Mesenchymal stem cell (in vitro differentiated cells and primary cell): ENCODE measurements around the gene APBB1IP.

Experiments used
- DNase-seq: peaks from one replicate; pipeline ENCODE4 v3.0.0-alpha.2; 2013
- H2AFZ ChIP-seq: one replicate; pipeline ENCODE4 v1.6.1; 2013; ENCODE audit warnings: low read depth, mild to moderate bottlenecking, control low read depth, inconsistent platforms, low read length, moderate library complexity
- H2AK5ac ChIP-seq: 2 replicates; pipeline ENCODE4 v1.6.1; 2013; ENCODE audit warnings: low read length, moderate library complexity, mild to moderate bottlenecking, inconsistent platforms; ENCODE audit not compliant: severe bottlenecking
- H2BK120ac ChIP-seq: one replicate; pipeline ENCODE4 v1.6.1; 2013; ENCODE audit warnings: low read depth, mild to moderate bottlenecking, inconsistent platforms, low read length, moderate library complexity
- H2BK12ac ChIP-seq, 2 experiments: one replicate each; pipeline ENCODE4 v1.6.1; 2013; ENCODE audit warnings: inconsistent platforms in 2 of 2, low read length in 2 of 2, mild to moderate bottlenecking in 2 of 2, moderate library complexity in 2 of 2, control low read depth in 1 of 2
- H2BK15ac ChIP-seq: one replicate; pipeline ENCODE4 v1.6.1; 2013; ENCODE audit warnings: mild to moderate bottlenecking, low read depth, inconsistent platforms; ENCODE audit not compliant: poor library complexity, severe bottlenecking
- H2BK5ac ChIP-seq: 2 replicates; pipeline ENCODE4 v1.6.1; 2013; ENCODE audit warnings: low read depth, mild to moderate bottlenecking, low read length, control low read depth, inconsistent platforms; ENCODE audit not compliant: poor library complexity, severe bottlenecking
- H3K14ac ChIP-seq, 2 experiments: one replicate each; pipeline ENCODE4 v1.6.1; 2013; ENCODE audit warnings: inconsistent platforms in 2 of 2, low read length in 2 of 2, control low read depth in 1 of 2, mild to moderate bottlenecking in 1 of 2, moderate library complexity in 1 of 2
- H3K18ac ChIP-seq, 2 experiments: one replicate each; pipeline ENCODE4 v1.6.1; 2013; ENCODE audit warnings: inconsistent platforms in 2 of 2, low read length in 2 of 2, control low read depth in 1 of 2, low read depth in 1 of 2, mild to moderate bottlenecking in 1 of 2
- H3K23ac ChIP-seq, 2 experiments: one replicate each; pipeline ENCODE4 v1.6.1; 2013; ENCODE audit warnings: inconsistent platforms in 2 of 2, low read length in 2 of 2, mild to moderate bottlenecking in 2 of 2, moderate library complexity in 2 of 2, control low read depth in 1 of 2
- H3K27ac ChIP-seq: 2 replicates; pipeline ENCODE4 v1.5.1; 2013; ENCODE audit warnings: mild to moderate bottlenecking, moderate library complexity, low read length, control low read depth, inconsistent platforms; ENCODE audit not compliant: poor library complexity, severe bottlenecking
- H3K27me3 ChIP-seq, 2 experiments: 2 replicates each; pipeline versions ENCODE4 v1.6.1 to v1.7.0; 2013; ENCODE audit warnings: low read length in 2 of 2, mild to moderate bottlenecking in 2 of 2, moderate library complexity in 2 of 2, control low read depth in 1 of 2, inconsistent platforms in 1 of 2; ENCODE audit not compliant: control insufficient read depth in 1 of 2, insufficient read depth in 1 of 2
- H3K36me3 ChIP-seq, 2 experiments: 2 replicates each; pipeline versions ENCODE4 v1.6.1 to v1.7.0; 2013; ENCODE audit warnings: low read length in 2 of 2, control low read depth in 1 of 2, inconsistent platforms in 1 of 2, low read depth in 1 of 2, mild to moderate bottlenecking in 1 of 2; ENCODE audit not compliant: insufficient read depth in 2 of 2, control insufficient read depth in 1 of 2
- H3K4ac ChIP-seq, 2 experiments: one replicate each; pipeline ENCODE4 v1.6.1; 2013; ENCODE audit warnings: inconsistent platforms in 2 of 2, low read length in 2 of 2, mild to moderate bottlenecking in 2 of 2, moderate library complexity in 2 of 2, control low read depth in 1 of 2, low read depth in 1 of 2
- H3K4me1 ChIP-seq: 2 replicates; pipeline ENCODE4 v1.6.1; 2013; ENCODE audit warnings: low read depth, low read length, control low read depth; ENCODE audit not compliant: control insufficient read depth, insufficient read depth
- H3K4me2 ChIP-seq: 2 replicates; pipeline ENCODE4 v1.6.1; 2013; ENCODE audit warnings: low read length, mild to moderate bottlenecking, inconsistent platforms; ENCODE audit not compliant: poor library complexity, severe bottlenecking
- H3K4me3 ChIP-seq, 2 experiments: 2 replicates each; pipeline versions ENCODE4 v1.5.1 to v1.7.0; 2013; ENCODE audit warnings: low read length in 2 of 2, mild to moderate bottlenecking in 2 of 2, control low read depth in 1 of 2, low read depth in 1 of 2; ENCODE audit not compliant: insufficient read depth in 1 of 2
- H3K79me1 ChIP-seq: replicated peaks from 2 replicates; pipeline ENCODE4 v1.6.1; 2013; ENCODE audit warnings: mild to moderate bottlenecking, control low read depth, low read length, inconsistent platforms; ENCODE audit not compliant: poor library complexity, severe bottlenecking
- H3K9ac ChIP-seq: 2 replicates; pipeline ENCODE4 v1.7.0; 2013; ENCODE audit warnings: mild to moderate bottlenecking, low read length, moderate library complexity
- H3K9me3 ChIP-seq: 2 replicates; pipeline ENCODE4 v1.7.0; 2013; ENCODE audit warnings: mild to moderate bottlenecking, low read length; ENCODE audit not compliant: control insufficient read depth
- H4K8ac ChIP-seq: one replicate; pipeline ENCODE4 v1.6.1; 2013; ENCODE audit warnings: inconsistent platforms, mild to moderate bottlenecking, low read length, moderate library complexity
- H4K91ac ChIP-seq: one replicate; pipeline ENCODE4 v1.6.1; 2013; ENCODE audit warnings: mild to moderate bottlenecking, low read length, inconsistent platforms
- WGBS: methylation state at CpG from one replicate; pipeline ENCODE4 v1.1.7; 2013; ENCODE audit warnings: mixed read lengths; 5-methylcytosine and 5-hydroxymethylcytosine counted together

APBB1IP gene

DNA sequence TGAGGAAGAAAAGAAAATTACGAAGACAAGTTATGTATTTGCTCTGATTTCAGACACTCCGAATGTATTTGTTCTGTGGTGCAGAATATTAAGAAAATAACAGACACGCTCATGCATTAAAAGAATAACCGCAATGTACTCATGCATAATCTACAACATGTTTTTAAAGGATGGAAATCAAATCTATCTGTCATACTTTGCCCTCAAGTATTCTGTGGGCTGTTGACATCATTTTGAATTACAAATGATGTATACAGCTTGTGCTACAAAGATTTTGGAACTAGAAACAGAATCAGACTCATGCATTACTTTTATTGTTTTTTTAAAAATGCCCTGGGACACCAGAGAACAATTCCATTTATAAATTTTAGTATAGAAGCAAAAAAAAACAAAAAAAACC, 69.9 kb downstream of the APBB1IP start:
- no peak for DNase-seq
- WGBS, result no CpG with 5 or more reads among the region's 4 CpGs
- no peak overlapping the region for H3K4me3 ChIP-seq

DNA sequence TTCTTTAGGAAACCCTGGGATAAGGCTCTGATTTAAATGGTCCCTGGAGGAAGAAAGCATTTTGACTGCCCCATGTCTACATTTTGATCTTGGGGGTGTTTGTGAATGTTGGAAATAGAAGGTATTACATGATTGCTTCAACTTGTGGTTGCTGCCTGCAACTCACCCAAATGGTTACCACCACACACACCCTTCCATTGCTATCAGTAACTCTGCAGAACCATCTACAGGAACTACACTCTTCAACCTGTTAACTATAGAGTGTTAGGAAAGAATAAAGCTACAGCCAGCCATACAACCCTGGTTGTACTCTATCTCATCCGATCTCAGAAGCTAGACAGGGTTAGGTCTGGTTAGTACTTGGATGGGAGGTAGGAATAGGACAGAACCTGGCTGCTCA, 71.2 kb downstream of the APBB1IP start:
- Histone ChIP-seq H2BK15ac (no peak overlapping the region), H2AFZ (no peak overlapping the region), H3K27ac (no peak overlapping the region), H2BK120ac (no peak overlapping the region), H3K36me3 (peaks cover 0 to 94% of the 10 kb centered on the region in 2 experiments), H3K9ac (no peak overlapping the region), H2AK5ac (no peak overlapping the region), H3K18ac (no peak overlapping the region), H2BK12ac (no peak overlapping the region), H3K4me2 (no peak overlapping the region), H3K79me1 (no peaks in the 10 kb centered on the region), H3K4me3 (no peak overlapping the region), H3K27me3 (no peaks in the 10 kb centered on the region), H2BK5ac (no peak overlapping the region), H3K9me3 (peaks cover 23% of the 10 kb centered on the region), H3K4ac (no peak overlapping the region), H4K8ac (no peak overlapping the region), H3K14ac (no peak overlapping the region), H3K4me1 (no peaks in the 10 kb centered on the region), H4K91ac (no peak overlapping the region), H3K23ac (no peak overlapping the region)
- no CpG with 5 or more reads among the region's 1 CpG for WGBS
- no peak for DNase-seq

More for the DNA sequence above, 69.9 kb downstream of the APBB1IP start:
- Histone ChIP-seq H3K9me3 (peaks cover 18% of the 10 kb centered on the region), H2AFZ (no peak overlapping the region), H3K4me1 (no peaks in the 10 kb centered on the region), H3K18ac (no peak overlapping the region), H3K36me3 (peaks cover 0 to 88% of the 10 kb centered on the region in 2 experiments), H4K91ac (no peak overlapping the region), H2BK5ac (no peak overlapping the region), H3K4me2 (no peak overlapping the region), H3K27ac (no peak overlapping the region), H3K4ac (no peak overlapping the region), H3K79me1 (no peaks in the 10 kb centered on the region), H3K9ac (no peak overlapping the region), H3K14ac (no peak overlapping the region), H3K27me3 (no peaks in the 10 kb centered on the region), H4K8ac (no peak overlapping the region), H2BK120ac (no peak overlapping the region), H3K23ac (no peak overlapping the region), H2BK12ac (no peak overlapping the region), H2BK15ac (no peak overlapping the region), H2AK5ac (no peak overlapping the region)

DNA sequence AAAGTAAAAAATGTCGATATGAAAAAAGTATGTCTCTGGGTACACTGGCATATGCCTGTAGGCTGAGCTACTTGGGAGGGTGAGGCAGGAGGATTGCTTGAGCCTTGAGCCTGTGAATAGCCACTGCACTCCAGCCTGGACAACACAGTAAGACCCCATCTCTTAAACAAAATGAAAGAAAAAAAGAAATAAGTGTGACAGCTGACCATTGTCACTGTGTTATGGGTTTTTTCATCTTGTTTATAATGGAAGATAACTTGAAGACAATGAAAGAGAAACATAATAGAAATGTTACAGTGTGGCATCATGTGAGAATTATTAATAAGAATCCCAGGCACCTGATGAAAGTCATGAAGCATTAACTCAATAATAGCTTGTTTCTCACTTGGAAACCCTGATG, 75.0 kb downstream of the APBB1IP start:
- no peak for DNase-seq
- H3K4me3 ChIP-seq, result no peak overlapping the region
- no peaks in the 10 kb centered on the region for H3K79me1 ChIP-seq
- no peak overlapping the region for H3K23ac ChIP-seq
- H3K4me2 ChIP-seq, result no peak overlapping the region
- no peak overlapping the region for H3K27ac ChIP-seq
- H2AK5ac ChIP-seq, result no peak overlapping the region
- no peak overlapping the region for H2BK120ac ChIP-seq
- peaks cover 0 to 92% of the 10 kb centered on the region in 2 experiments for H3K36me3 ChIP-seq
- no peak overlapping the region for H3K14ac ChIP-seq
- H2BK15ac ChIP-seq, result no peak overlapping the region
- peaks cover 23% of the 10 kb centered on the region for H3K9me3 ChIP-seq
- H4K8ac ChIP-seq, result no peak overlapping the region
- no peak overlapping the region for H3K18ac ChIP-seq
- no peak overlapping the region for H2BK12ac ChIP-seq
- no peak overlapping the region for H3K9ac ChIP-seq
- no peak overlapping the region for H2BK5ac ChIP-seq
- no peak overlapping the region for H2AFZ ChIP-seq
- H4K91ac ChIP-seq, result no peak overlapping the region
- H3K4ac ChIP-seq, result no peak overlapping the region
- H3K27me3 ChIP-seq, result no peaks in the 10 kb centered on the region
- no peaks in the 10 kb centered on the region for H3K4me1 ChIP-seq
- 69% methylated on average over 1 of the region's 1 CpG for WGBS

DNA sequence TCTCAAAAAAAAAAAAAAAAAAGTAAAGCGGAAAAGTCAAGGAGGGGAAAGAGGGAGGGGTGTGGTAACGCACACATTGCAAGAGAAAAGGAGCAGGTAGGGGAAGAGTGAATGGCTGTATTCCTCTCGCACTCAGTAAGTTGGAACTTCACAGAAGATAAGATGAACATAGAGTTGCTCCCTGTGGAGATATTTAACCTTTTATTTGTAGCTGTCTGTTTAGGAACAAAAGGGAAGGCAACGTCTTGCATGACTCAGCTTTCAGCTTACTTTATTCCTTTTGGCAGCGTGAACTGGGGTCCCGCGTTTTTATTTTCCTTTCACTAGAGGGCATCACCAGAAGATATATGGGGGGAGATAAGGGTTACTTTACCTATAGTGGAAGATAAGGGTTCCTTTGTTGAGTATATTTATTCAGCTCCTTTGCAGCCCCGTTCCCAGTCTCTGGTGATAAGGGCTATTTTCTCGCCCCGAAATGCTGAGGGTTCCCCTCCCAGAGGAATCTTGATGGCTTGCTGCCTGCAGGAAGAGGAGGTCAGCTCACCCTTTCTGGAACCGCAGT, 78.5 kb downstream of the APBB1IP start:
- Histone ChIP-seq H2BK15ac (no peak overlapping the region), H3K4ac (no peak overlapping the region), H3K9me3 (peaks cover 26% of the 10 kb centered on the region), H2AFZ (no peak overlapping the region), H3K14ac (no peak overlapping the region), H4K8ac (no peak overlapping the region), H3K79me1 (no peaks in the 10 kb centered on the region), H3K4me3 (no peak overlapping the region), H3K18ac (no peak overlapping the region), H3K4me2 (no peak overlapping the region), H3K36me3 (peaks cover 0 to 90% of the 10 kb centered on the region in 2 experiments), H3K27me3 (no peaks in the 10 kb centered on the region), H2BK12ac (no peak overlapping the region), H2AK5ac (no peak overlapping the region), H3K23ac (no peak overlapping the region), H2BK120ac (no peak overlapping the region), H3K27ac (no peak overlapping the region), H3K9ac (no peak overlapping the region), H4K91ac (no peak overlapping the region), H3K4me1 (no peaks in the 10 kb centered on the region), H2BK5ac (no peak overlapping the region)
- DNase-seq, result no peak
- WGBS, result 21% methylated on average over 11 of the region's 11 CpGs
